SIG-M5 treated with dmso at 0.1 percent for 504 hours (cell line): Measurements from ENCODE around the gene NYAP2.

Experiments
- DNase-seq: peaks from one replicate; lab custom pipeline; 2025; ENCODE audit not compliant: unreplicated experiment; lab: John Stamatoyannopoulos, UW

NYAP2 gene

GRCh38 chr2:225536036-225536435, 136.5 kb downstream of the NYAP2 start:
- no peak for DNase-seq

DNA sequence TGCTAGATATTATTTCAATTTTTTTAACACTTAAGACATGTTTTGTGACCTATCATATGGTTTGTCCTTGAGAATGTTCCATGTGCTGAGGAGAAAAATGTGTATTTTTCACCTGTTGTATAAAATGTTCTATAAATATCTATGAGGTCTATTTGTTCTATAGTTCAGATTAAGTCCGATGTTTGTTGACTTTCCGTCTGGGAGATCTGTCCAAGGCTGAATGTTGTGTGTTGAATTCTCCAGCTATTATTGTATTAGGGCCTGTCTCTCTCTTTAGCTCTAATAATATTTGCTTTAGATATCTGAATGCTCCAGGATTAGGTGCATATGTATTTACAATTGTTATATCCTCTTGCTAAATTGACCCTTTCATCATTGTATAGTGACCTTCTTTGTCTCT, 144.1 kb downstream of the NYAP2 start:
- no peak for DNase-seq

GRCh38 chr2:225556461-225556860, 157.0 kb downstream of the NYAP2 start:
- no peak for DNase-seq

DNA sequence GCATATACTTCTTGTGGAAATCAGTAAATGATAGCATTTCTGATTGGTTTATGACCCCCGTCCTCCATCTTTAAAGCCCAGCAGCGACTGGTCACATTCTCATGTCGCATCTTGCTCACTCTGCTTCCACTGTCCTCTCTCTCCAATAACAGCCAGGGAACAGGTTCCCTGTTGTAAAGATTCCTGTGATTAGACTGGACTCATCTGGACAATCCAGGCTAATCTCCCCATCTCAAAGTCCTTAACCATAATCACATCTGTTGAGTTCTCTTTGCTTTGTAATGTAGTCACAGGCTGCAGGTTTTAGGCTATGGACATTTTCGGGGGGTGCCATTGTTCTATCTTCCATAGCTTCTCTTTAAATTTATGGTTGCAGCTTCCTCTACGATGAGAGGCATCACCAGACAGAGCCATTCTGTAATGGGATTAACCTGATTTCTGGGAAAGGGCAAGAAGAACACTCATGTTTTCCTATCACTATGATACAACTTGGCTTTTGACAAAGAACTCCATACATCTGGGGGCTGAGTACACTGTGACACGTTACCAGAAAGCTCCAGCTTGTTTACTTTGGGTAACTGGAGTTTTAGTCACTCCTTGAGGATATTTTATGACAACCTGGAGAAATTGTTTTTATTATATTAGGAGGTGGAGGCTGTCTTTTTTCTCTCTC, 159.0 kb downstream of the NYAP2 start:
- DNase-seq, result no peak

DNA sequence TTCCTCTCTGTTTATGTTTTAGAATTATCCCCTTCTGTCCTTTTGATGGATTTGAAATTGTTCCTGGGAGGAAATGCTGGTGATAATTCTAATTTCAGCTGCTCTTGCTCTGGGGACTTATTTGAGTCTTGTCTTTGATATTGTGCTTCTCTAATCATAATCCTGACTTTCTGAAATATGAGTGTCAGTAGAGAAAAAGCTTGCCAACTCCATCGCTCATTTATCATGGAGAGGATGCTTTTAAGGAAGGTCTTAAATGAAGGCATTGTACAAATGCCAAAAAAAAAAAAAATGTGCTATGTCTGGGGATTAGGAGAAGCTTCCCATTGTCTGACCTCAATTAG, 159.5 kb downstream of the NYAP2 start:
- DNase-seq, result no peak

GRCh38 chr2:225566798-225567197, 167.3 kb downstream of the NYAP2 start:
- peak; percentile 29 for DNase-seq

- DNase-seq, result no peak
Measured at GRCh38 chr2:225569995-225570394, 170.5 kb downstream of the NYAP2 start.

- DNase-seq, result peak; percentile 12
Measured at GRCh38 chr2:225573603-225574002, 174.1 kb downstream of the NYAP2 start.

DNA sequence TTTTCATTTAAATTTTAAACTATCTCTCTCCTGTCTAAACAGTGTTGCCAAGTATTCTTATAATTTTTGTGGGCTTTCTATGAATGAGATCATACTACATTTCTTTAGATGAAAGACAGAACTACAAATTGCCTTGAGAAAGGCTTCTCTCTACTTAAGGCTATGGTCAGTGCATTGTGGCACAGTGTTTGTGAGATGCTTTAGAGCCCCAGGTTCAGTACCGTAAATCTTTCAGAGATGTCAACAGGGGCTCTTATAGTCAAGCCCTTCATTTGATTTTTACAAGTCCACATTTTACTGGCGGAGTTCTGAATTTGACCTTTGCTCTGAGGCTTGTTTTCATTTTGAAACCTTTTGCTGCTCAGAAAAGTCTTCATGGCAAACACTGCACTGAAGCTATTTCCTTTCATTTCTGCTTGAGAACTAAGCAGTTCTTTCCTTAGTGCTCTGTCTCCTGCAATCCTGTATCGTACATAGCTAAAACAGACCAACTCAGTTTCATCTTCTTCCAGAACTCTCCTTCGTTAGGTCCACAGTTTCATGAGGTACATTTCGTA, 175.2 kb downstream of the NYAP2 start:
- DNase-seq, result no peak

- DNase-seq, result no peak
Measured at GRCh38 chr2:225581135-225581534, 181.6 kb downstream of the NYAP2 start.

DNA sequence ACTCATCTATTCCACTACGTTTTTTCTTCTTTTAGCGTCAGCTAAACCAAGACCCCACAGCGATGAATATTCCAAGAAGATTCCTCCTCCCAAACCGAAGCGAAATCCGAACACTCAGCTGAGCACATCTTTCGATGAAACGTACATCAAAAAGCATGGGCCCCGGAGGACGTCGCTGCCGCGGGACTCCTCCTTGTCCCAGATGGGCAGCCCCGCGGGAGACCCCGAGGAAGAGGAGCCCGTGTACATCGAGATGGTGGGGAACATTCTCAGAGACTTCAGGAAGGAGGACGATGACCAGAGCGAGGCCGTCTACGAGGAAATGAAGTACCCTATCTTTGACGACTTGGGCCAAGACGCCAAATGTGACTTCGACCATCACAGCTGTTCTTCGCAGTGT, 182.4 kb downstream of the NYAP2 start:
- DNase-seq, result no peak

DNA sequence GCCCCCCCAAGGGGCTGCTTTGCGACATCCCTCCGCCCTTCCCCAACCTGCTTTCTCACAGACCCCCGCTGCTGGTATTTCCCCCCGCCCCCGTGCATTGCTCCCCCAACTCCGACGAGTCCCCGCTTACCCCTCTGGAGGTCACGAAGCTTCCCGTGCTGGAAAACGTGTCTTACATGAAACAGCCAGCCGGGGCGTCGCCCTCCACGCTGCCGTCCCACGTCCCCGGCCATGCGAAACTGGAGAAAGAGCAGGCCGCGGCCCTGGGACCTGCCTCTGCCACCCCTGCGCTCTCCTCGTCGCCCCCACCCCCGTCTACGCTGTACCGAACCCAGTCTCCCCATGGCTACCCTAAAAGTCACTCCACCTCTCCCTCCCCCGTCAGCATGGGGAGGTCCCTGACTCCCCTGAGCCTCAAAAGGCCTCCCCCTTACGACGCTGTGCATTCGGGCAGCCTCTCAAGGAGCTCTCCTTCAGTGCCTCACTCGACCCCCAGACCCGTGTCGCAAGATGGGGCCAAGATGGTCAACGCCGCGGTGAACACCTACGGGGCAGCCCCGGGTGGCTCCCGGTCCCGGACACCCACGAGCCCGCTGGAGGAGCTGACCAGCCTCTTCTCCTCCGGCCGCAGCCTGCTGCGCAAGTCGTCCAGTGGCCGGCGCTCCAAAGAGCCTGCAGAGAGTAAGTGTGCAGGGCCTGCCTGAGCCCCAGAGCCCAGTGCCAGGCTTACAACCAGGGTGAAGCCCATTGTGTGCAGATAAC, 183.0 kb downstream of the NYAP2 start:
- no peak for DNase-seq

- DNase-seq, result peak; percentile 7
Measured at GRCh38 chr2:225584796-225585195, 185.3 kb downstream of the NYAP2 start.

GRCh38 chr2:225590932-225591331, 191.4 kb downstream of the NYAP2 start:
- DNase-seq, result no peak

DNA sequence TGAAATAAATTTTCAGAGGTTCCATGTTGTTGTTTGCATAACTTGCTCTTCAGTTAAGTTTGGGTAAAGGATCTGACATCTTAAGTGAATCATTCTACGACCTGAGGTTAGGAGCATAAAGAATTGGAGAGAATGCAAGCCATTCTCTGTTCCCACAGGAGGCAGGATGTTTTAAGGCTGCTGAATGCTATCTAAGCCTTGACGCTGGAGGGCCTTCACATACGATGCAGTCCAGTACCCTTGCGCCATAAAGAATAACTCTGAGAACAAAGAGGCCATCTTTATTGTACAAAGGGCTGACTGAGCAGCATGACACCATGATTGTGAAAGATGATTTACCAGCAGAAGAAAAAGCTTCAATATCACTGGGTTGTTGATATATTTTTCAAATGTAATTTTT, 198.4 kb downstream of the NYAP2 start:
- no peak for DNase-seq

- DNase-seq, result no peak
Measured at GRCh38 chr2:225598426-225598825, 198.9 kb downstream of the NYAP2 start.

GRCh38 chr2:225598897-225599296, 199.4 kb downstream of the NYAP2 start:
- DNase-seq, result no peak

GRCh38 chr2:225599856-225600255, 200.3 kb downstream of the NYAP2 start:
- no peak for DNase-seq

DNA sequence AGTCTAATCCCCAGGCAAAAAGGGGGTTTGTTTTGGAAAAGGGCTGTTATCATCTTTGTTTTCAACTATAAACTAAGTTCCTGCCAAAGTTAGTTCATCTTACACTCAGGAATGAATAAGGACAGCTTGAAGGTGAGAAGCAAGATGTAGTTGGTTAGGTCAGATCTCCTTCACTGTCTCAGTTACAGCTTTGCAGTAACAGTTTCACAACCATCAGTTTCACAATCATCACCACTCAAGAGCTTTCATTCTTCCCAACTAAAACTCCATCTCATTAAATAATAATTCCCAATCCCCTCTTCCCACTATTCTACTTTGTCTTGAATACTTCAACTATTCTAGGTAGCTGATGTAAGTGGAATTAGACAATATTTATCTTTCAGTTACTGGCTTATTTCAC, 200.9 kb downstream of the NYAP2 start:
- DNase-seq, result peak; percentile 32

- DNase-seq, result peak; percentile 2
Measured at GRCh38 chr2:225600865-225601264, 201.4 kb downstream of the NYAP2 start.

- DNase-seq, result no peak
Measured at GRCh38 chr2:225602205-225602604, 202.7 kb downstream of the NYAP2 start.

GRCh38 chr2:225608136-225608535, 208.6 kb downstream of the NYAP2 start:
- no peak for DNase-seq
